ENCODE measurements around the gene PUDP.

The PUDP gene

GRCh38 chrX:7164174-7164573, 16.2 kb upstream of the PUDP start:
- Histone ChIP-seq H3K4me3 (ENCODE audit: low read length) (no peak overlapping the region), H3K9ac (ENCODE audit: low read length) (no peak overlapping the region), H3K27me3 (replicated peaks; ENCODE audit: control insufficient read depth, insufficient read depth, low read length) (no peaks in the 10 kb centered on the region), H3K36me3 (ENCODE audit: control insufficient read depth, insufficient read depth, low read length, severe bottlenecking) (no peaks in the 10 kb centered on the region), H3K4me1 (ENCODE audit: control insufficient read depth, insufficient read depth, low read length) (no peaks in the 10 kb centered on the region), H3K9me3 (ENCODE audit: control insufficient read depth, low read length) (no peaks in the 10 kb centered on the region)
- DNase-seq (ENCODE audit: low read depth), result no peak

- Histone ChIP-seq H3K27me3 (replicated peaks; ENCODE audit: control insufficient read depth, insufficient read depth, low read length) (no peaks in the 10 kb centered on the region), H3K9ac (ENCODE audit: low read length) (no peak overlapping the region), H3K36me3 (ENCODE audit: control insufficient read depth, insufficient read depth, low read length, severe bottlenecking) (no peaks in the 10 kb centered on the region), H3K4me1 (ENCODE audit: control insufficient read depth, insufficient read depth, low read length) (no peaks in the 10 kb centered on the region), H3K9me3 (ENCODE audit: control insufficient read depth, low read length) (no peaks in the 10 kb centered on the region), H3K4me3 (ENCODE audit: low read length) (no peak overlapping the region)
- DNase-seq (ENCODE audit: low read depth), result no peak
These were observed 15.3 kb upstream of the PUDP start for GRCh38 chrX:7163146-7163677.

GRCh38 chrX:7159149-7159861, 11.4 kb upstream of the PUDP start:
- no peaks in the 10 kb centered on the region for H3K4me1 ChIP-seq (ENCODE audit: control insufficient read depth, insufficient read depth, low read length)
- H3K4me3 ChIP-seq (ENCODE audit: low read length), result no peak overlapping the region
- no peaks in the 10 kb centered on the region for H3K36me3 ChIP-seq (ENCODE audit: control insufficient read depth, insufficient read depth, low read length, severe bottlenecking)
- H3K27me3 ChIP-seq (replicated peaks; ENCODE audit: control insufficient read depth, insufficient read depth, low read length), result no peaks in the 10 kb centered on the region
- DNase-seq (ENCODE audit: low read depth), result peak; percentile 41
- H3K9me3 ChIP-seq (ENCODE audit: control insufficient read depth, low read length), result no peaks in the 10 kb centered on the region
- H3K9ac ChIP-seq (ENCODE audit: low read length), result no peak overlapping the region

GRCh38 chrX:7158468-7158990, 10.6 kb upstream of the PUDP start:
- no peak for DNase-seq (ENCODE audit: low read depth)
- no peaks in the 10 kb centered on the region for H3K36me3 ChIP-seq (ENCODE audit: control insufficient read depth, insufficient read depth, low read length, severe bottlenecking)
- no peaks in the 10 kb centered on the region for H3K9me3 ChIP-seq (ENCODE audit: control insufficient read depth, low read length)
- H3K27me3 ChIP-seq (replicated peaks; ENCODE audit: control insufficient read depth, insufficient read depth, low read length), result no peaks in the 10 kb centered on the region
- no peak overlapping the region for H3K4me3 ChIP-seq (ENCODE audit: low read length)
- no peak overlapping the region for H3K9ac ChIP-seq (ENCODE audit: low read length)
- H3K4me1 ChIP-seq (ENCODE audit: control insufficient read depth, insufficient read depth, low read length), result no peaks in the 10 kb centered on the region

- DNase-seq (ENCODE audit: low read depth), result no peak
- no peaks in the 10 kb centered on the region for H3K4me1 ChIP-seq (ENCODE audit: control insufficient read depth, insufficient read depth, low read length)
These were observed 8.9 kb upstream of the PUDP start for GRCh38 chrX:7156879-7157278.

GRCh38 chrX:7155163-7155562, 7.2 kb upstream of the PUDP start:
- Histone ChIP-seq H3K9ac (ENCODE audit: low read length) (no peak overlapping the region), H3K4me3 (ENCODE audit: low read length) (no peak overlapping the region), H3K9me3 (ENCODE audit: control insufficient read depth, low read length) (no peaks in the 10 kb centered on the region), H3K4me1 (ENCODE audit: control insufficient read depth, insufficient read depth, low read length) (no peaks in the 10 kb centered on the region), H3K27me3 (replicated peaks; ENCODE audit: control insufficient read depth, insufficient read depth, low read length) (no peaks in the 10 kb centered on the region), H3K36me3 (ENCODE audit: control insufficient read depth, insufficient read depth, low read length, severe bottlenecking) (no peaks in the 10 kb centered on the region)
- no peak for DNase-seq (ENCODE audit: low read depth)

More at GRCh38 chrX:7156879-7157278, 8.9 kb upstream of the PUDP start:
- H3K4me3 ChIP-seq (ENCODE audit: low read length), result no peak overlapping the region
- no peaks in the 10 kb centered on the region for H3K36me3 ChIP-seq (ENCODE audit: control insufficient read depth, insufficient read depth, low read length, severe bottlenecking)
- no peak overlapping the region for H3K9ac ChIP-seq (ENCODE audit: low read length)
- H3K9me3 ChIP-seq (ENCODE audit: control insufficient read depth, low read length), result no peaks in the 10 kb centered on the region
- no peaks in the 10 kb centered on the region for H3K27me3 ChIP-seq (replicated peaks; ENCODE audit: control insufficient read depth, insufficient read depth, low read length)

- no peaks in the 10 kb centered on the region for H3K27me3 ChIP-seq (replicated peaks; ENCODE audit: control insufficient read depth, insufficient read depth, low read length)
- no peak for DNase-seq (ENCODE audit: low read depth)
- H3K4me1 ChIP-seq (ENCODE audit: control insufficient read depth, insufficient read depth, low read length), result no peaks in the 10 kb centered on the region
- H3K9me3 ChIP-seq (ENCODE audit: control insufficient read depth, low read length), result no peaks in the 10 kb centered on the region
- no peaks in the 10 kb centered on the region for H3K36me3 ChIP-seq (ENCODE audit: control insufficient read depth, insufficient read depth, low read length, severe bottlenecking)
- no peak overlapping the region for H3K9ac ChIP-seq (ENCODE audit: low read length)
- no peak overlapping the region for H3K4me3 ChIP-seq (ENCODE audit: low read length)
These were observed 6.2 kb upstream of the PUDP start for GRCh38 chrX:7154041-7154597.

- Histone ChIP-seq H3K9ac (ENCODE audit: low read length) (no peak overlapping the region), H3K36me3 (ENCODE audit: control insufficient read depth, insufficient read depth, low read length, severe bottlenecking) (no peaks in the 10 kb centered on the region), H3K4me3 (ENCODE audit: low read length) (no peak overlapping the region), H3K9me3 (ENCODE audit: control insufficient read depth, low read length) (no peaks in the 10 kb centered on the region), H3K27me3 (replicated peaks; ENCODE audit: control insufficient read depth, insufficient read depth, low read length) (no peaks in the 10 kb centered on the region), H3K4me1 (ENCODE audit: control insufficient read depth, insufficient read depth, low read length) (no peaks in the 10 kb centered on the region)
- DNase-seq (ENCODE audit: low read depth), result no peak
These were observed 5.3 kb upstream of the PUDP start for GRCh38 chrX:7153231-7153630.

GRCh38 chrX:7149411-7149810, 1.5 kb upstream of the PUDP start:
- H3K9me3 ChIP-seq (ENCODE audit: control insufficient read depth, low read length), result no peaks in the 10 kb centered on the region
- H3K9ac ChIP-seq (ENCODE audit: low read length), result no peak overlapping the region
- H3K27me3 ChIP-seq (replicated peaks; ENCODE audit: control insufficient read depth, insufficient read depth, low read length), result no peaks in the 10 kb centered on the region
- no peak for DNase-seq (ENCODE audit: low read depth)
- H3K36me3 ChIP-seq (ENCODE audit: control insufficient read depth, insufficient read depth, low read length, severe bottlenecking), result no peaks in the 10 kb centered on the region
- peaks cover 14% of the 10 kb centered on the region for H3K4me1 ChIP-seq (ENCODE audit: control insufficient read depth, insufficient read depth, low read length)
- H3K4me3 ChIP-seq (ENCODE audit: low read length), result no peak overlapping the region

- H3K9ac ChIP-seq (ENCODE audit: low read length), result peak within 1 kb of the TSS; percentile 95
These were observed 458 bp downstream of the PUDP start, which contains the start of gene STS for GRCh38 chrX:7147413-7147977. STS (plus strand) TSS chrX:7147712; CDS start chrX:7253200, 105,488 bp downstream.

GRCh38 chrX:7146703-7147412, 1.1 kb downstream of the PUDP start:
- H3K4me1 ChIP-seq (ENCODE audit: control insufficient read depth, insufficient read depth, low read length), result peaks cover 14% of the 10 kb centered on the region
- no peaks in the 10 kb centered on the region for H3K36me3 ChIP-seq (ENCODE audit: control insufficient read depth, insufficient read depth, low read length, severe bottlenecking)
- peak overlapping the region; percentile 95 for H3K9ac ChIP-seq (ENCODE audit: low read length)
- H3K9me3 ChIP-seq (ENCODE audit: control insufficient read depth, low read length), result no peaks in the 10 kb centered on the region
- peak overlapping the region; percentile 89 for H3K4me3 ChIP-seq (ENCODE audit: low read length)
- no peak for DNase-seq (ENCODE audit: low read depth)
- H3K27me3 ChIP-seq (replicated peaks; ENCODE audit: control insufficient read depth, insufficient read depth, low read length), result no peaks in the 10 kb centered on the region

More at GRCh38 chrX:7147413-7147977, 458 bp downstream of the PUDP start, which contains the start of gene STS:
- Histone ChIP-seq H3K4me1 (ENCODE audit: control insufficient read depth, insufficient read depth, low read length) (peaks cover 14% of the 10 kb centered on the region), H3K4me3 (ENCODE audit: low read length) (peak within 1 kb of the TSS; percentile 89), H3K27me3 (replicated peaks; ENCODE audit: control insufficient read depth, insufficient read depth, low read length) (no peaks in the 10 kb centered on the region), H3K36me3 (ENCODE audit: control insufficient read depth, insufficient read depth, low read length, severe bottlenecking) (no peaks in the 10 kb centered on the region), H3K9me3 (ENCODE audit: control insufficient read depth, low read length) (no peaks in the 10 kb centered on the region)
- DNase-seq (ENCODE audit: low read depth), result peak; percentile 77

All from adipocyte (in vitro differentiated cells).